AG09309 (cell line): Measurements from ENCODE around the gene SAMD13.

Experiments
- DNase-seq: peaks from one replicate; pipeline ENCODE4 v3.0.0-alpha.2; 2010; ENCODE audit warnings: low read depth
- H3K4me3 ChIP-seq: 2 replicates; pipeline ENCODE4 v1.5.1; 2011; ENCODE audit warnings: mild to moderate bottlenecking, low read depth, low read length, moderate library complexity; ENCODE audit not compliant: control insufficient read depth
- TF ChIP-seq, protein P1 (sequence below): IDR thresholded peaks from 2 replicates; pipeline ENCODE4 v1.5.1; 2011; ENCODE audit warnings: mild to moderate bottlenecking, low read depth, low read length, inconsistent platforms; ENCODE audit not compliant: insufficient read depth, control insufficient read depth; ENCODE audit errors: missing control alignments

SAMD13 gene

GRCh38 chr1:84268346-84268745 lies 33.2 kb upstream of the SAMD13 start:
- H3K4me3 ChIP-seq: no peak overlapping the region
- DNase-seq: no peak
- TF ChIP-seq, protein P1, sequence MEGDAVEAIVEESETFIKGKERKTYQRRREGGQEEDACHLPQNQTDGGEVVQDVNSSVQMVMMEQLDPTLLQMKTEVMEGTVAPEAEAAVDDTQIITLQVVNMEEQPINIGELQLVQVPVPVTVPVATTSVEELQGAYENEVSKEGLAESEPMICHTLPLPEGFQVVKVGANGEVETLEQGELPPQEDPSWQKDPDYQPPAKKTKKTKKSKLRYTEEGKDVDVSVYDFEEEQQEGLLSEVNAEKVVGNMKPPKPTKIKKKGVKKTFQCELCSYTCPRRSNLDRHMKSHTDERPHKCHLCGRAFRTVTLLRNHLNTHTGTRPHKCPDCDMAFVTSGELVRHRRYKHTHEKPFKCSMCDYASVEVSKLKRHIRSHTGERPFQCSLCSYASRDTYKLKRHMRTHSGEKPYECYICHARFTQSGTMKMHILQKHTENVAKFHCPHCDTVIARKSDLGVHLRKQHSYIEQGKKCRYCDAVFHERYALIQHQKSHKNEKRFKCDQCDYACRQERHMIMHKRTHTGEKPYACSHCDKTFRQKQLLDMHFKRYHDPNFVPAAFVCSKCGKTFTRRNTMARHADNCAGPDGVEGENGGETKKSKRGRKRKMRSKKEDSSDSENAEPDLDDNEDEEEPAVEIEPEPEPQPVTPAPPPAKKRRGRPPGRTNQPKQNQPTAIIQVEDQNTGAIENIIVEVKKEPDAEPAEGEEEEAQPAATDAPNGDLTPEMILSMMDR: no peak

DNA sequence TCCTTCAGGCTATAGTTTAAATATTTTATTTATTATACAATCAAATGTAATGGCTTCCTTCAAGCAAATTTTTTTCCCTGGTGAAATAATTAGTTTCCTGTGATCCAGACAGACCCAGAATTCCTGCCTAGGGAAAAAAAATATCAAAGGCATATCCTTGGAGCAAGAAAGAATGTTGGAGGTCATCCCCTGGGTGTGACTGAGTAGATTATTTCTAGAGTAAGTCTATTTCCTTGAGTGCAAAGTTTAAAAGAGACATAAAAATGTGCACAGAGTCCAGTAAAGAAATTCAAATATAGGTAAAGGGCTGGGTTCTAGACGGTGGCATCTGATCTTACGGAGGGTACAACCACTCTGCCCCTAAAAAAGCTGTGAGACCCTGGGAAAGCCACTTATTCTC lies 32.2 kb upstream of the SAMD13 start:
- TF ChIP-seq, protein P1: no peak
- no peak overlapping the region for H3K4me3 ChIP-seq
- DNase-seq: no peak

- DNase-seq: no peak
- no peak overlapping the region for H3K4me3 ChIP-seq
- TF ChIP-seq, protein P1: no peak
These were observed 29.9 kb upstream of the SAMD13 start for GRCh38 chr1:84271441-84272151.

GRCh38 chr1:84272401-84272800 lies 29.1 kb upstream of the SAMD13 start:
- no peak overlapping the region for H3K4me3 ChIP-seq
- TF ChIP-seq, protein P1: no peak
- no peak for DNase-seq

DNA sequence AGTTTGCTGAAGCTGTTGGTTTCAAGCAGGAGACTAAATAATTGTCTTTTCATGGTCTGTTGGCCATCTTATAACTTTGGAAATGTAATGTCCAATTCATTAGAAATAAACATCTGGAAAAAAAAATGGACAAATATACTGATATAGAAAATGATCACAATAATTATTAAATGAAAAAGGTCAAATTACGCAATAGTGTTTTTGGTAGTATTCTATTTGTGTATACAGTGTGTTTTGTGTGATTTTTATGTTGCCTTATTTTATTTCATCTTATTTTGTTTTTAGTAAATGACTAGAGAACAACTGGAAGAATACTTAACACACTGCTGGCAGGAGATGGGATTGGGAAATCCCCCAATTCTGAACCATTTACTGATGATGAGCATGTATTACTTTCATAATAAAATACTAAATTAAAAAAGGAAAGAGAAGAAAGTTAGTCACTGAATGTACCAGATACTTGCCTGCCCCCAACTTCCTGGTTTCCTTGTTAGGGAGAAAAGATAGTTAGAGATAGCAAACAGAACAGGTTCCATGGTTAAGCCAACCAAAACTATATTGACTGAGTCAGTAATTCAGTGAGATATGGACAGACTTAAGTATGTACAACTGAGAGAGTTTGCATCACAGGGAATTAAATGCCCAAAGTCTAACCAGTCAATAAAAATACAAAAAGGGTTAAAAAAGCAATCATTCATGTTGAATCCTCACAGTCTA lies 24.0 kb upstream of the SAMD13 start:
- H3K4me3 ChIP-seq: no peak overlapping the region
- TF ChIP-seq, protein P1: no peak
- DNase-seq: no peak

DNA sequence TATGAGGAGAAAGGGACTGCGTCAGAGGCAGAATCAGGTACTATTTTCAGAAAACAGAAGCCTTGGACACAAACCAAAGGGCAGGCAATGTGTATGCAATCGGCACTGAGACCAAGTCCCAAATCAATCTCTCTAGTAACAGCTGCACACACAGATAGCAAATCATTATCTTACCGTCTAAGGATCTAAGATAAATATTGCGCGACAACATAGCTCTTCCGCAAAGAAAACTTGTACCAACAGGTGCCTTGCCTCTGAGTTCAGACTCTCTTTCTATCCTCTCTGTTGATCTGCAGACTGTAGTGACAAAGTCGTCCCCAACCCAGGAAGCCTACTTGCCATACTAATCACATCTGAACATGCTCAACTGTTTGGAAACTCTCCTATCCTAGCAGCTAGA lies 22.6 kb upstream of the SAMD13 start:
- H3K4me3 ChIP-seq: no peak overlapping the region
- TF ChIP-seq, protein P1: no peak
- DNase-seq: no peak

DNA sequence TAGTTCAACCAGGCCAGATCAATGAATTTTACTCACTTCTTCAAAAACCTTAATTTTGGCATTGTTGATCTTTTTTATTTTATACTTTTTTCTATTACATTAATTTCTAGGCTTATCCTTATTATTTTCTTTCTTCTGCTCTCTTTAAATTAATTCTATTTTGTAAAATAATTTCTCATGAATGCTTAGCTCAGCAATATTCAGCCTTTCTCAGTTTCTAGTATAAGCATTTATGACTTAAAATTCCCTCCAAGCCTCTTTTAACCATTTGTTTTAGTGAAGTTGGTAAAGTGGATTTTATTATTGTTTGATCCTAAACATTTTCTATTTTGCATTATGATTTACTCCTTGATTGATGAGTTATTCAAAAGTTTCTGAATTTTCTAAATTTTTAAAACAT lies 20.6 kb upstream of the SAMD13 start:
- no peak for DNase-seq
- TF ChIP-seq, protein P1: no peak
- H3K4me3 ChIP-seq: no peak overlapping the region
